ENCODE results near the gene AQP4.

The AQP4 gene

DNA sequence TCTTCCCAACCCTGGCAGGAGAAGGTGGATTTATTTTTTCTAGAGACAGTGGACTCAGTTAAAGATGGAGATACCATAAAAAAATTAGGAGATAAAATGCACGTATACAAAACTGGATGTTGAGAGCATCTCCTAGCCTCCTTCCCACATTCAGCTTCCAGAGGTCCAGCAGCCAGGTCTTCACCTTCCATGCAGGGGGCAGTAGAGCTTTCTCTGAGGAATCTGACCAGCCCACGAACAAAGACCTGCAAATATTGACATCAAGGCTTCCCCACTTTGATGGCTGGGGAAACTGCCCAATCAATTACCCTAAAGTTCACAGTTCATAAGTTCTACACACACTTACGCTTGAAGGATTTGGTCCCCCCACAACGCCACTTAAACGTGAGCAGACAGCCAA is 24.5 kb downstream of the AQP4 start:
- no peak for DNase-seq (ENCODE audit: low read depth)

DNA sequence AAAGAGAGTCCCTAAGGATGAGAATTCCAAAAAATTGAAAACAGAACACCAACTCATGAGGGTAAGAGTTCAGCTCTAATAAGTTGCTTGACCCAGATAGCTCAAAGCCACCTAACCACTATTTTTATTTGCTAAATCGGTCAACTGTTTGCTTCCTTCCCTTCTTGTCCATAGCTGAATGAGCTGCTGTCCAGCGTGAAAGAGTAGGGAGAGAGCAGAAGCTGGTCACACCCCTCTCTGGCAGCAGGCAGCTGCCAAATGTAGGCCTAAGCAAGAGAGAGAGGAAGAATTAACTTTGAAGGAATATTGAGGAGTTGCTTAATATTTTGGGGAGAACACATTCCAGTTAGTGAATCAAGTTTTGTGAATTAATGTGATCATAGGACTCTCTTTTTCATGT is 25.9 kb downstream of the AQP4 start:
- no peak for DNase-seq (ENCODE audit: low read depth)

DNA sequence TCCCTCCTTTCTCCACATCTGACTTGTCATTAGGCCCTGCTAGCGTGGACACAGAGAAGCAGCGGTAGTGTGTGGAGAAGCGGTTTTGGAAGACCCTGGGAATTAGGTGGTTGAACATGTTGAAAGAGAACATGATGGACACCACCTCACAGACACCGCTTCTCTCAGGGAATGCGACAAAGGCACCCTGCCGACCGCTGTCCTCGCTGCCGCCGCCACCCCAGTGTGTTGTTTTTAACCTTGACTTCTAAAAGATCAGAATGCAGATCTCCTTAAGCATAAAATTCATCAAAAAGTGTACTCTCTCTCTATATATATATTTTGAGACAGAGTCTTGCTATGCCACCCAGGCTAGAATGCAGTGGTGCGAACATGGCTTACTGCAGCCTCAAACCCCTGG is 33.2 kb downstream of the AQP4 start:
- no peak for DNase-seq (ENCODE audit: low read depth)

DNA sequence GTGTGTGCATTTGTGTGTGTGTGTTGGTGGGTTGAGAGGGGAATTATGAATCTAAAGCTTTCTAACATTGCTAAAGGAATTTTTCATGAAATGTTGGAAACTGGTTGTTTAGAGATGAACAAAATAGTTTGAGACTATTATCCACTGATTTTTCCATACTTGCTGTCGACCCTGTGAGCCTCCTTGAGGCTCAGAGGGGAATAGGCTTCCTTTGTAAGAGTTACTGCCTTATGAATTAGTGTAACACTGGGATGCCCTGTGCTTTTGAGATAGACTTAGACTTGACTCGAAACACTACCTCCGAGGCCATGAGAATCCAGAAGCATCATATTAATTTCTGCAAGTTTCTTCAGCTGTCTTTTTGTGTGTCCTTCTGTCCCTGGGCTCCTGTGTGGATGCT is 37.9 kb downstream of the AQP4 start:
- DNase-seq (ENCODE audit: low read depth), result no peak

DNA sequence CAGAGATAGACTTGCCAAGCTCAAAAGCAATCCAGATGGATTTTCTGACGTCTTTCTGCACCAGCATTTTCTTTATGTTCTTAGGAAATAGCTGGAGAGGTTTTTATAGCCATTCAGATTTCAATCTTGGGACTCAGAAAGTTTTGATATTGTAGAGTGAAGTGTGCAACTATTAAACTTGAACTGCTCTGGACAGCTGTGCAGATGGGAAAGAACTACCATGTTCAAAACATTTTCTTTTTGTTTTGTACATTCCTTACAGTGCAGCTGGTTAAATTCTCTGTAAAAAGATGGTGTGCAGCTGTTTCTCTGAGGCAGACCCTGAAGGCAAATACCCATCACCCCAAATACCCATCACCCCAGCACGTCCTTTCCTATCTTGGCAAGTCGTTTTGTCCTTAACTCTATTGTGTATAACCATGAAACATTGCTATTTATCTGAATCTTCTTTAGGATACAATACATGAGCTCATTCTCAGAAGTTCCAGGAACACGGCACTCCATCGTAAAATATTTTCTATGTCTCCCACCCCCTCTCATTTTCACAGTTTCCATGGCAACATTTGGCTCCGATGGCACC is 38.8 kb downstream of the AQP4 start:
- no peak for DNase-seq (ENCODE audit: low read depth)

DNA sequence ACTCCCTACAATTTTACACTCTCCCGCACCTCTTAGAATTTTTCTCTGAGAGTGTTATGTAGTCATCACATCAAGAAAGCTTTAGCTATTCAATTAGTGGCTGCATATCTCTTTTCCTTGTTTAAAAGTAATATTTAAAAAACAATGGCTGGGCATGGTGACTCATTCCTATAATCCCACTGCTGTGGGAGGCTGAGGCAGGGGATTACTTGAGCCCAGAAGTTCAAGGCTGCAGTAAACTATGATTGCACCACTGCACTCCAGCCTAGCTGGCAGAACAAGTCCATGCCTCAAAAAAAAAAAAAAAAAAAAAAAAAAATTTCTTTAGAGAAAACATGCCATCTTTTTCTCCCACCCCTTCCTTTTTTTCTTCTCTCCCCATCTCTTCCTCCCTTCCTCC is 44.3 kb downstream of the AQP4 start:
- no peak for DNase-seq (ENCODE audit: low read depth)

DNA sequence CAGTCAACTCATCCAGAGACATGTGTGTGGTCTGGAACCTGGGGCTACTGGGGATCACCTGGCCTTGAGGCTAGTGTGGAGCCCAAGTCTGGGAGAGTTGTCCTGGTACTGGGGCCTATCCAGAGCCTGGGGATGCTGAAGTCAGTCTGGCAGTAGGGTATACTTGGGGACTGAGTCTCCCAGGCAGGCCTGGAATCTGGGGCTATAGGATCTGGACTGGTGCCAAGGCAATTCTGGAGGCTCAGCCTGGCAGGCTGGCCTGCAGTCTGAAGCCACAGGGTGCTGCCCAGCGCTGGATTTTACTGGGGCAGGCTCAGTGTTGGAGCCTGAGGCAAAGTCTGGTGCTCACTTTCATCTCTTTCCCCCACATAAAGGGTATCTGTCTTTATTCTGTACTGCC is 46.5 kb downstream of the AQP4 start:
- DNase-seq (ENCODE audit: low read depth), result no peak

DNA sequence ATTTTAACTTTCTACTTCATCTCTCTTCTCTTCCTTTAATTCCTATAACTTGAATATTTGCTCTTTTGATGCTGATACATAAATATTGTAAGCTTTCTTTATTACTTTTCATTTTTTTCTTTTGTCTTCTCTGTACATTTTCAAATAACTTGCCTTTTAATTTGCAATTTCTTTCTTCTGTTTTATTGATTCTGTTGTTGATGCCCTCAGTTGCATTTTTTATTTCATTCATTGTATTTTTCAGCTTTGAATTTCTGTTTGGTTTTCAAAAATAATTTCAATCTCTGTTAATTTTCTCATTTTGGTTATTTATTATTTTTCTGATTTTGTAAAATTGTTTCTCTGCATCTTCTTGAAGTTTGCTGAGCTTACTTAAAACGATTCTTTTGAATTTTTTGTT is 47.0 kb downstream of the AQP4 start:
- DNase-seq (ENCODE audit: low read depth), result no peak

DNA sequence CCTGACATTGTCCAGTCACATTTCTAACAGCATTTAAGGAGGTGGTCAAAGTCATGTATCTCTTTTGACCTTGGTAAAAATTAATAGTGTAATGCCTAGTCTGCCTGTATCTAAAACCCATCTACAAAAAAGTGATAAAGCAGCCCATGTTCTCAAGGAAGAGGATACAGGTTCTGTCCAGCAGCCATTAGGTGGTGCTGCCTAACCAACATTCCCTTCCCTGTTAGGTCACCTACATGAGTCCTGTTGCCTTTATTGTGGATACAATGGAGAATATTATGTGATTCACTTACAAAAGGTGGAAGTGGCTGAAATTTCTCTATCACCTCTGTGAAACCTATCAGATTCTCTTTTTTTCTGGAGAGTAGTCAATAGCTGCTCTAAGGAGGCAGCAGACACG is 52.5 kb downstream of the AQP4 start:
- DNase-seq (ENCODE audit: low read depth), result no peak

DNA sequence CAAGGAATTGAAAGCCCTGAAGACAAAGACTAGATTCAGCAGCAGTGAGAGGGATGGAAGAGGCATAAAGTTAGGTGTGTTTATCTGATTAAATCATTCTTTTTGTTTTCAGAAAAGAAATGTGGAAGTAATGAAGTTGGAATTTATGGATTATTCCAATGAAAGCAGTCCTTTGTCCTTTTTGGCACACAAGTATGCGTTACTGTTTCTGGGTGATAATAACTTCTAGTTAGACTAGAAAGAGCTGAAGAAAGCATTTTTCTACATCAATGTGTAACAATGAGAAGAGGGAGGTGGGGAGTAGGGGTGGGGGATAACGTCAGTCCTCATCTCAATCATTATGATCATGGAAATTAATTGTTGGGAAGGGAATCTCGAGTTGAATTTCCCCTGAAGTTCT is 53.0 kb downstream of the AQP4 start:
- no peak for DNase-seq (ENCODE audit: low read depth)

DNA sequence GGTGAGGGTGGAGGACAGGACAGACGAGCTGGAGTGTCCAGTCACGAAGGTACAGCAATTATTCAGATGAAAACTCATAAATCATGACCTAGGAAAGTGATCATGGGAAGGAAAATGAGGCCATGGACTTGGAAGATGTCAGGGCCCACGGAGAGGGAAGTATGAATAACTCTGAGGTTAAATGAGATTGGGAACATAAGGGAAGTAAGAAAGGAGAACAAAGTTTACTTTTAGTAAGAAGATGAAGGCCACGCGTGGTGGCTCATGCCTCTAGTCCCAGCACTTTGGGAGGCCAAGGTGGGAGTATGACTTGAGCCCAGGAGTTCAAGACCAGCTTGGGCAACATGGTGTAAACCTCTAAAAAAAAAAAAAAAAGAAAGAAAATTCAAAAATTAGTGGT is 56.2 kb downstream of the AQP4 start:
- no peak for DNase-seq (ENCODE audit: low read depth)

DNA sequence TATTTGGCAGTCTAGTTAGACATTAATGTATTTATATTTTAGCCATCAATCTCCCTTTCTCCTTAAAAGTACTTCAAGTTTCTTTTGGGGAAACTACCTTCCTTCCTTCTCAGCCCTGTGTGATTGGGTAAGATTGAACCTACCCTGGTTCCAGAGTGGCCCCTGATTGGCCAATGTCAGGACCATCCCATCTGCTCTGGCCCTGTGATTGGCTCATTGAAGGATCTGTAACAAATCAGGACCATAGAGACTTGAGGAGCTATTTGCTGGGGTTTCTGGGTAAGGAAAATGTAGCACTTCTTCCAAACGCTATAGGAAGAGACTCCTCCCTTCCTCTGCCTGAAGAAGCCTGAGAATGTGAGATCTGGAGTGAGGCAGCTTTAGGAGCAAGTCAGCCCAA is 59.3 kb downstream of the AQP4 start:
- no peak for DNase-seq (ENCODE audit: low read depth)

DNA sequence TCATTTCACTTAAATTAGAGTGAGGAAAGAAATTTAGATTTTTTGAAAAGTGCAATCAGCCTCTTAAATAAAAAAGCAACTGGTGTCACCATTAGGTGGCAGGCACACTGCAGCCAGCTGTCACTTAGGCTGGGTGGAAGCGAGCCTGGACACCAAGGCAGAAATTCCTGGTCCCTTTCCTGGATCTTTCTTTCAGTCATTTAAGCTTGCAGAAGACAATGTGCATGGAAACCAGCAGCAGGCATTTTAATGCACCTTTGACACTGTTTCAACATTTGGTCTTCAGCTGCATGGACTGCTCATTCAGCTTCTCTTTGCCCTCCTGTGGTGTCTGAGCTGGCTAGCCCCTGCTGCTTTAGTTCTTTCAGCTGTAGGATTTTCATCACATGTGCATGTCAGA is 61.0 kb downstream of the AQP4 start:
- DNase-seq (ENCODE audit: low read depth), result no peak

DNA sequence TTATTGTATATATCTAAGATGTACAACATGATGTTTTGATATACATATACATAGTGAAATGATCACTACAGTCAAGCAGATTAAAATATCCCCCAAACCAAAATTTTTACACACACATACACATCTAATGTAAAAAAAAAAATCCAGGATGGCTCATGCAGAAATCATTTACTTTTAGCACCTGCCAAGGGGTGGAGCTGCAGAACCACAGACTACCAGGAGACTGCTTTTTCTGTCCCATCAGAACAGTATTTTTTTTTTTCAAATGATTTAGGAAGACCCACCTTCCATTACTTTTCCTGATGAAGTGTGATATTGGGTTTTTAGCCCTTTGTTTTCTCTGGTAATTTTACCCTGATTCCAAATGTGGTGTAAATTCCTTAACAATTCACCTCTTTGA is 61.9 kb downstream of the AQP4 start:
- DNase-seq (ENCODE audit: low read depth), result no peak

DNA sequence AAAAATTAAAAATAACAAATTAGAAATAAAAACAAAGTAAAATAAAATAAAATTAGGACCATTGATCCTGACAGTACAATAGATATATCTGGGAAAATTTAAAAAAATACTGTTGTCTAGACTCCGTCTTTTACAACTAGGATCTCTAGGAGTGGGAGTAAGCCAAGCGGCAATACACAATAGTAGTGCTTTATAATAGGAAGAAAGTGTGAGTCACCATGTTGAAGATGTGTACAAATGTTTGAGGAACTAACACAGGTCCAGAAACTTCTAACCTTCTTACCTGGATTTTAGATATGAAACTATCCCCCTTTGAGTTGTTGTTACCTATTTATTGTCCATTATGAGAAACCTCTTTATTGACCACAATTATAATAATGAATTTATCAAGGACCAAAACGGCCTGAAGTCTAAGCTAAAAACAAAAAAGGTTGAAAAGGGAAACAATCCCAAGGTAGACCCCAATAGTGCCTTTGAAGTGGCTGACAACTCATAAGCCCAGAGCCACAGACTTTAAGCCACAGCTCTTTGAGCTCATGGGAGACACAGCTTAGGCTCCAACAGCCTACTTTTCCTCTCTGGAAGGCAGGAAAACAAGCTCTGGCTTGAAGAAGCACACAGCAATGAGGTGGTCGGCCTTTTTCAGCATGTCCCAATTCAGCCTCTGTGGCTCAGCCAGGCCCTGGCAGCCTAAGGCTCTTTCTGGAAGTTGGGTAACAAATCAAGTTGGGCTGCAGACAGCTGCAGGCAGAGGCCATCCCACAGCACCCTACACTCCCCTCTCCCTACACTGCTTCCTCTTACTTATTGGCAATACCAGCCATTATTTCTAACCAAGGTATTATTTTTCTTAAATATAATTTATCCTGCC is 62.9 kb downstream of the AQP4 start:
- DNase-seq (ENCODE audit: low read depth), result no peak
